Measurements from ENCODE around the gene SCML2.

DNA sequence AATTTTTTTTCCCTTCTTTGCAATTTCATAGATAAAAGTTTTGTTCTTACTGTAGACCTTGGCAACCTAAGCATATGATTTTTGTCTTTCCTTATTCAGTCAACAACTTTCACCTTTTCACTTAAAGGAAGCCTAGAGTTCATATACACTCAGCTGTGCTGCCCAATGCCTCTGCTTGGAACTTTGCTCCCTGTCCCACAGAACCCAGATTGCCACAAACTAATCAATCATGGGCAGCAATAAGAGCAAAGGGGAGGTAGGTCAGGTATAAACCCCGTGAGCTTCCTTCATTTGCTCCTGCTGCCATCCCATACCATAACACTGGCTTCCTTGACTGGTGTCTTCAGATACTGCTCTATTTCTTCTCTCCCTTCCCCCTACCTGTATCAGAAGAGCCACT lies 82.8 kb downstream of the SCML2 start:
- TF ChIP-seq, protein P1, sequence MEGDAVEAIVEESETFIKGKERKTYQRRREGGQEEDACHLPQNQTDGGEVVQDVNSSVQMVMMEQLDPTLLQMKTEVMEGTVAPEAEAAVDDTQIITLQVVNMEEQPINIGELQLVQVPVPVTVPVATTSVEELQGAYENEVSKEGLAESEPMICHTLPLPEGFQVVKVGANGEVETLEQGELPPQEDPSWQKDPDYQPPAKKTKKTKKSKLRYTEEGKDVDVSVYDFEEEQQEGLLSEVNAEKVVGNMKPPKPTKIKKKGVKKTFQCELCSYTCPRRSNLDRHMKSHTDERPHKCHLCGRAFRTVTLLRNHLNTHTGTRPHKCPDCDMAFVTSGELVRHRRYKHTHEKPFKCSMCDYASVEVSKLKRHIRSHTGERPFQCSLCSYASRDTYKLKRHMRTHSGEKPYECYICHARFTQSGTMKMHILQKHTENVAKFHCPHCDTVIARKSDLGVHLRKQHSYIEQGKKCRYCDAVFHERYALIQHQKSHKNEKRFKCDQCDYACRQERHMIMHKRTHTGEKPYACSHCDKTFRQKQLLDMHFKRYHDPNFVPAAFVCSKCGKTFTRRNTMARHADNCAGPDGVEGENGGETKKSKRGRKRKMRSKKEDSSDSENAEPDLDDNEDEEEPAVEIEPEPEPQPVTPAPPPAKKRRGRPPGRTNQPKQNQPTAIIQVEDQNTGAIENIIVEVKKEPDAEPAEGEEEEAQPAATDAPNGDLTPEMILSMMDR (IDR thresholded peaks at IDR 0.05; ENCODE audit: low read length), result no peak
- TF ChIP-seq EZH2 (optimal IDR thresholded peaks at IDR 0.05; ENCODE audit: low read depth, low read length), result no peak
- no peak for TF ChIP-seq EZH2phosphoT487 (IDR thresholded peaks at IDR 0.05; ENCODE audit: low read length)
